Cardiac muscle cell (in vitro differentiated cells and primary cell): ENCODE measurements around the gene YIF1A. TPM values are rescaled to one million over a fixed set of nuclear protein-coding genes. Genes with fewer than 3 reads are reported as not detected.

ENCODE experiments used
- DNase-seq, 2 donors: peaks; one replicate each; pipeline versions ENCODE4 v3.0.0 to v3.0.0-alpha.2; 2010 to 2017; ENCODE audit warnings: low read depth in 1 of 2, low spot score in 1 of 2
- H3K27ac ChIP-seq: fragments of 200-600 bp; sonication (generic); 2 replicates; pipeline ENCODE4 v1.5.1; 2016
- H3K27me3 ChIP-seq: fragments of 200-600 bp; sonication (generic); 2 replicates; pipeline ENCODE4 v1.6.0; 2016; ENCODE audit warnings: control low read depth
- H3K36me3 ChIP-seq: fragments of 200-600 bp; sonication (generic); 2 replicates; pipeline ENCODE4 v1.5.1; 2016; ENCODE audit warnings: control low read depth
- H3K4me1 ChIP-seq: fragments of 200-600 bp; sonication (generic); 2 replicates; pipeline ENCODE4 v1.8.1; 2017; ENCODE audit warnings: low read depth, mild to moderate bottlenecking, mixed run types
- H3K4me3 ChIP-seq: fragments of 200-600 bp; sonication (generic); 2 replicates; pipeline ENCODE4 v1.5.1; 2016; ENCODE audit warnings: mild to moderate bottlenecking
- H3K9me3 ChIP-seq: fragments of 200-600 bp; sonication (generic); 2 replicates; pipeline ENCODE4 v1.5.1; 2017; ENCODE audit warnings: low read depth, mild to moderate bottlenecking, control low read depth
- CTCF ChIP-seq: IDR thresholded peaks from 2 replicates; pipeline ENCODE4 v1.5.1; 2012; ENCODE audit warnings: low read depth, mild to moderate bottlenecking, low read length
- polyA plus RNA-seq: library from polyadenylated mRNA; unstranded; fragments of >200 nt; fragmentation: Nextera tagmentation; extraction: Ambion mirVana; gene quantifications from 2 replicates; pipeline ENCODE4 v1.2.1, GENCODE V29; 2016
- total RNA-seq: library from RNA; depleted of rRNA; stranded (reverse); fragments of >200 nt; gene quantifications from 2 replicates; pipeline ENCODE4 v1.2.3, GENCODE V29; 2016

YIF1A gene
- total and polyA plus RNA-seq, 2 experiments from 2014 or later: 68.2 to 147 TPM

DNA sequence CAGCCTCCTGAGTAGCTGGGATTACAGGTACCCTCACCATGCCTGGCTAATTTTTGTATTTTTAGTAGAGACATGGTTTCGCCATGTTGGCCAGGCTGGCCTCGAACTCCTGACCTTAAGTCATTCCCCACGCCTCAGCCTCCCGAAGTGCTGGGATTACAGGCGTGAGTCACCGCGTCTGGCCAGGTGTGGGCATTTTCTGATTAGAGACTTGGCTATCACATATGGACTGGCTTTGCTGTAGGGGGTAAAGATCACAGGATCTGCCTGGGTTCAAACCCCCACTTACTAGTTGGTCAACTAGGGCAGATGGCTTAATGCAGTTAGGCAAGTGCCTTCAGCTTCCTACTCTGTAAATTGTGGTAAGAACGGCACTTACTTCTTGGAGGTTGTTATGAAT, 21.4 kb upstream of the YIF1A start:
- no peak for TF ChIP-seq CTCF
- H3K4me3 ChIP-seq: no peak overlapping the region
- H3K9me3 ChIP-seq: no peaks in the 10 kb centered on the region
- DNase-seq: no peak
- H3K36me3 ChIP-seq: no peaks in the 10 kb centered on the region
- no peaks in the 10 kb centered on the region for H3K27me3 ChIP-seq
- H3K27ac ChIP-seq: no peak overlapping the region
- H3K4me1 ChIP-seq: peaks cover 12% of the 10 kb centered on the region

DNA sequence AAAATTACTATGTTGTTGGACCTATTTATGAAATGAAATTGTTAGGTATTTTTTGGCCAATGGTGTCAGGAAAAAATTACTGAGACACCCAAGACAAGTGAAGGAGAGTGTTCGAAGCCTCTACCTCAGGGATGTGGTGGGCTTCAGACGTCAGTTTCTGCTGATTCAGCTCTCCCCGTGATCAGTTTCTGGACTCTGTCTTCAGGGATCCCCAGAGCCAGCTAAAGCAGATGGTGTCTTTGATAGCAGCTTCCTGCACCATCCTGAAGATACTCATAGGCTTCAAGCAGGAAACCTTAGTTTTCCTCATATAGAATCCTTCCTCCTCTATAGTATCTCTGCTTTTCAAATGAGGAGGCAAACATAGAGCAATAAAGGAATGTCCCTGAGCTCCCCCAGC, 20.5 kb upstream of the YIF1A start:
- no peaks in the 10 kb centered on the region for H3K27me3 ChIP-seq

DNA sequence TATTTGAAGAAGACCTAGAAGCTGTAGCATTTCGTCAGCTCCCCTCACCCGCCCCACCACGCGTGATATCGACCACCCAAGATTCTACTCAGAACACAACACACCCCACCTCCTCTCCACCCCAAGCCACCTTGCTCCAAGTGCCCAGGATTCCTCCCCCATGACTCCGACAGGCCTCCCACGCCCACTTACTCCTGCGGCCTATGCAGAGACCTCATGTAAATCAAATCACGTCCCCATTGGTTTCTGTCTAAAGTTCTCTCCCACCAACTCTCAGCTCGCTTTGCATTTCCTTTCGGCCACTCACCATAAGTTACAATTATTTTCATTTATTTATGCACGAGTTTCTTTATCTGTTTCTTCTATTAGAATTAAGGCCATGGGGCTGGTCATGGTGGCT, 13.7 kb upstream of the YIF1A start:
- no peaks in the 10 kb centered on the region for H3K9me3 ChIP-seq
- H3K27ac ChIP-seq: no peak overlapping the region
- H3K36me3 ChIP-seq: no peaks in the 10 kb centered on the region
- TF ChIP-seq CTCF: no peak
- H3K4me3 ChIP-seq: no peak overlapping the region
- no peaks in the 10 kb centered on the region for H3K4me1 ChIP-seq
- DNase-seq: no peak
- no peaks in the 10 kb centered on the region for H3K27me3 ChIP-seq

More for the DNA sequence above, 20.5 kb upstream of the YIF1A start:
- Histone ChIP-seq H3K36me3 (no peaks in the 10 kb centered on the region), H3K9me3 (no peaks in the 10 kb centered on the region), H3K4me1 (peaks cover 12% of the 10 kb centered on the region), H3K27ac (no peak overlapping the region), H3K4me3 (no peak overlapping the region)
- no peak for DNase-seq
- TF ChIP-seq CTCF: no peak

- no peaks in the 10 kb centered on the region for H3K36me3 ChIP-seq
- no peak overlapping the region for H3K4me3 ChIP-seq
- no peak for DNase-seq
- H3K9me3 ChIP-seq: no peaks in the 10 kb centered on the region
- peaks cover 10% of the 10 kb centered on the region for H3K27me3 ChIP-seq
- no peaks in the 10 kb centered on the region for H3K4me1 ChIP-seq
- no peak overlapping the region for H3K27ac ChIP-seq
- no peak for TF ChIP-seq CTCF
Observed at GRCh38 chr11:66299186-66299585, 10.2 kb upstream of the YIF1A start.

- H3K9me3 ChIP-seq: no peaks in the 10 kb centered on the region
- H3K27me3 ChIP-seq: peaks cover 25% of the 10 kb centered on the region
- no peak for TF ChIP-seq CTCF
- no peak overlapping the region for H3K4me3 ChIP-seq
- H3K36me3 ChIP-seq: no peaks in the 10 kb centered on the region
- H3K27ac ChIP-seq: no peak overlapping the region
- no peak for DNase-seq
- no peaks in the 10 kb centered on the region for H3K4me1 ChIP-seq
Observed at GRCh38 chr11:66297610-66298009, 8.7 kb upstream of the YIF1A start.
